GM23338 (cell line): ENCODE data around the gene DNASE1L2.

Source experiments
- CREB1 ChIP-seq: fragments of 250-450 bp; sonication (Bioruptor Pico); IDR thresholded peaks from 2 replicates; pipeline ENCODE4 v1.5.0; 2020; ENCODE audit warnings: low read depth, mild to moderate bottlenecking, moderate library complexity
- EZH2 ChIP-seq: fragments of 200-600 bp; sonication (generic); IDR thresholded peaks from one replicate; pipeline ENCODE4 v1.8.0; 2017; ENCODE audit warnings: antibody characterized with exemption, mild to moderate bottlenecking, low read depth; ENCODE audit not compliant: unreplicated experiment
- EZH2phosphoT487 ChIP-seq: fragments of 200-600 bp; sonication (generic); IDR thresholded peaks from one replicate; pipeline ENCODE4 v1.8.1; 2018; ENCODE audit warnings: antibody characterized with exemption; ENCODE audit not compliant: unreplicated experiment
- JUNB ChIP-seq: IDR thresholded peaks from one replicate; pipeline ENCODE4 v1.6.1; 2016; ENCODE audit warnings: antibody characterized with exemption; ENCODE audit not compliant: unreplicated experiment
- NANOG ChIP-seq: IDR thresholded peaks from 2 replicates; pipeline ENCODE4 v1.6.1; 2016; ENCODE audit warnings: antibody characterized with exemption, borderline replicate concordance
- POLR2AphosphoS5 ChIP-seq: IDR thresholded peaks from 2 replicates; pipeline ENCODE4 v1.6.1; 2016; ENCODE audit warnings: antibody characterized with exemption, low read depth
- STAT1 ChIP-seq: IDR thresholded peaks from one replicate; pipeline ENCODE4 v1.6.1; 2016; ENCODE audit warnings: antibody characterized with exemption; ENCODE audit not compliant: unreplicated experiment
- TF ChIP-seq, protein P1 (sequence below), 2 experiments: fragments of 200-600 bp in 1 of 2; sonication (generic) in 1 of 2; conservative IDR thresholded peaks; 2 replicates each; pipeline versions ENCODE4 v1.5.1 to v1.6.1; 2016 to 2017; ENCODE audit warnings: antibody characterized with exemption in 2 of 2, low read depth in 2 of 2, mild to moderate bottlenecking in 2 of 2, moderate library complexity in 1 of 2
- TF ChIP-seq, protein P2 (sequence below): IDR thresholded peaks from one replicate; pipeline ENCODE4 v1.6.1; 2018; ENCODE audit warnings: antibody characterized with exemption; ENCODE audit not compliant: unreplicated experiment

DNA sequence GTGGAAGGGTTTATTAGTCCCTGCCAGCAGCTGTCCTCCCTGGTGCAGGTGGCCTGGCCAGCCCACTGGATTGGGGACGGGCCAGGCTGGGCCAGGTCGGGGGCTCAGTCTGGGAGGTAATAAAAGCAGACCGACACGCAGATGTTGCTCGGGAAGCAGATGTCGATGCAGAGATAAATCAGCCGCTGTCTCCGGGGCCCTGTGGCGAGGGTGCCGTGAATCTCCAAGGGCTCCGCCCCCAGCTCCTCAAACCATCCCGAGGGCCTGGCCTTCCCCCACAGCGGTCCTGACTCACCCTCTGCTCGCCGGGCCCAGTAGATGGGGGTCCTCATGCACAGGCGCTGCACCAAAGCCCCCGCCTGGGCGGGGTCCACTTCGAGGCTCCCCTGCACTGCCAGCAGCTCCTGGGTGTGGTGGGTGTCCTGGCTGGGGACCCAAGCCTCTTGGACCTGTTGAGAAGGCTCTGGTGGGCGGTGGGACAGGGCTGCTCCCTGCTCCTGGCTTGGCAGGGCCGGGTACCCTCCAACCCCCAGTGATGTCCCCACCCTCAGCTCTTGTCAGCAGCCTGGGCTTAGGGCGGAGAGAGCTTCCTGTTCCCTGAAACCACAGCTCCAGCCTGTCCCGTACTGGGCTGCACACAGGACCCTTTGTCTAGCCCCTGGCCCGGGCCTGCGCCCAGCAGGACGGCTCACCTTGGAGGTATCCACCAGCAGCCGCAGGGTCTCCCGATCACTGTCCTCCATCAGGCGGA is 26.8 kb upstream of the DNASE1L2 start:
- TF ChIP-seq, protein P1, sequence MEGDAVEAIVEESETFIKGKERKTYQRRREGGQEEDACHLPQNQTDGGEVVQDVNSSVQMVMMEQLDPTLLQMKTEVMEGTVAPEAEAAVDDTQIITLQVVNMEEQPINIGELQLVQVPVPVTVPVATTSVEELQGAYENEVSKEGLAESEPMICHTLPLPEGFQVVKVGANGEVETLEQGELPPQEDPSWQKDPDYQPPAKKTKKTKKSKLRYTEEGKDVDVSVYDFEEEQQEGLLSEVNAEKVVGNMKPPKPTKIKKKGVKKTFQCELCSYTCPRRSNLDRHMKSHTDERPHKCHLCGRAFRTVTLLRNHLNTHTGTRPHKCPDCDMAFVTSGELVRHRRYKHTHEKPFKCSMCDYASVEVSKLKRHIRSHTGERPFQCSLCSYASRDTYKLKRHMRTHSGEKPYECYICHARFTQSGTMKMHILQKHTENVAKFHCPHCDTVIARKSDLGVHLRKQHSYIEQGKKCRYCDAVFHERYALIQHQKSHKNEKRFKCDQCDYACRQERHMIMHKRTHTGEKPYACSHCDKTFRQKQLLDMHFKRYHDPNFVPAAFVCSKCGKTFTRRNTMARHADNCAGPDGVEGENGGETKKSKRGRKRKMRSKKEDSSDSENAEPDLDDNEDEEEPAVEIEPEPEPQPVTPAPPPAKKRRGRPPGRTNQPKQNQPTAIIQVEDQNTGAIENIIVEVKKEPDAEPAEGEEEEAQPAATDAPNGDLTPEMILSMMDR (conservative IDR thresholded peaks at IDR 0.05; ENCODE audit: low read depth in 2 of 2) = no peak
- TF ChIP-seq POLR2AphosphoS5 = no peak; the same call in 1 of the 2 replicates
- TF ChIP-seq EZH2phosphoT487 = no peak
- TF ChIP-seq, protein P2, sequence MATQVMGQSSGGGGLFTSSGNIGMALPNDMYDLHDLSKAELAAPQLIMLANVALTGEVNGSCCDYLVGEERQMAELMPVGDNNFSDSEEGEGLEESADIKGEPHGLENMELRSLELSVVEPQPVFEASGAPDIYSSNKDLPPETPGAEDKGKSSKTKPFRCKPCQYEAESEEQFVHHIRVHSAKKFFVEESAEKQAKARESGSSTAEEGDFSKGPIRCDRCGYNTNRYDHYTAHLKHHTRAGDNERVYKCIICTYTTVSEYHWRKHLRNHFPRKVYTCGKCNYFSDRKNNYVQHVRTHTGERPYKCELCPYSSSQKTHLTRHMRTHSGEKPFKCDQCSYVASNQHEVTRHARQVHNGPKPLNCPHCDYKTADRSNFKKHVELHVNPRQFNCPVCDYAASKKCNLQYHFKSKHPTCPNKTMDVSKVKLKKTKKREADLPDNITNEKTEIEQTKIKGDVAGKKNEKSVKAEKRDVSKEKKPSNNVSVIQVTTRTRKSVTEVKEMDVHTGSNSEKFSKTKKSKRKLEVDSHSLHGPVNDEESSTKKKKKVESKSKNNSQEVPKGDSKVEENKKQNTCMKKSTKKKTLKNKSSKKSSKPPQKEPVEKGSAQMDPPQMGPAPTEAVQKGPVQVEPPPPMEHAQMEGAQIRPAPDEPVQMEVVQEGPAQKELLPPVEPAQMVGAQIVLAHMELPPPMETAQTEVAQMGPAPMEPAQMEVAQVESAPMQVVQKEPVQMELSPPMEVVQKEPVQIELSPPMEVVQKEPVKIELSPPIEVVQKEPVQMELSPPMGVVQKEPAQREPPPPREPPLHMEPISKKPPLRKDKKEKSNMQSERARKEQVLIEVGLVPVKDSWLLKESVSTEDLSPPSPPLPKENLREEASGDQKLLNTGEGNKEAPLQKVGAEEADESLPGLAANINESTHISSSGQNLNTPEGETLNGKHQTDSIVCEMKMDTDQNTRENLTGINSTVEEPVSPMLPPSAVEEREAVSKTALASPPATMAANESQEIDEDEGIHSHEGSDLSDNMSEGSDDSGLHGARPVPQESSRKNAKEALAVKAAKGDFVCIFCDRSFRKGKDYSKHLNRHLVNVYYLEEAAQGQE = no peak
- no peak for TF ChIP-seq JUNB
- no peak for TF ChIP-seq NANOG
- TF ChIP-seq CREB1 = no peak
- no peak for TF ChIP-seq EZH2
- no peak for TF ChIP-seq STAT1
